HEK293T (cell line): ENCODE measurements around the gene GFER.

ENCODE experiments used
- CTCF ChIA-PET: fragments of 350-600 bp; formaldehyde crosslinking; extraction: SDS; loops from one replicate; lab custom pipeline; 2021; ENCODE audit warnings: antibody characterized with exemption, inconsistent platforms; lab: Yijun Ruan, JAX
- POLR2A ChIA-PET: fragments of 350-600 bp; formaldehyde crosslinking; extraction: SDS; loops from one replicate; lab custom pipeline; 2020; ENCODE audit warnings: antibody characterized with exemption, inconsistent platforms; lab: Yijun Ruan, JAX
- DNase-seq: peaks from one replicate; pipeline ENCODE4 v3.0.0; 2012; ENCODE audit warnings: mixed read lengths; ENCODE audit errors: extremely low spot score
- ARNT ChIP-seq: fragments of 450-650 bp; IDR thresholded peaks from 2 replicates; pipeline ENCODE4 v1.6.1; 2017; ENCODE audit warnings: mild to moderate bottlenecking
- BHLHE40 ChIP-seq: fragments of 450-650 bp; IDR thresholded peaks from 2 replicates; pipeline ENCODE4 v1.6.1; 2016; ENCODE audit warnings: mild to moderate bottlenecking, moderate library complexity, borderline replicate concordance
- CTBP1 ChIP-seq: fragments of 450-650 bp; IDR thresholded peaks from 2 replicates; pipeline ENCODE4 v1.6.1; 2016; ENCODE audit warnings: borderline replicate concordance
- ELF4 ChIP-seq: fragments of 450-650 bp; IDR thresholded peaks from 2 replicates; pipeline ENCODE4 v1.6.1; 2017; ENCODE audit warnings: antibody characterized with exemption
- FOXA1 ChIP-seq: fragments of 450-650 bp; IDR thresholded peaks from 2 replicates; pipeline ENCODE4 v1.6.1; 2016; ENCODE audit warnings: mild to moderate bottlenecking
- FOXK2 ChIP-seq: fragments of 450-650 bp; IDR thresholded peaks from 2 replicates; pipeline ENCODE4 v1.6.1; 2016; ENCODE audit warnings: mild to moderate bottlenecking
- FOXM1 ChIP-seq: fragments of 450-650 bp; IDR thresholded peaks from 2 replicates; pipeline ENCODE4 v1.6.1; 2017; ENCODE audit warnings: mild to moderate bottlenecking, borderline replicate concordance
- HDGF ChIP-seq: fragments of 450-650 bp; IDR thresholded peaks from 2 replicates; pipeline ENCODE4 v1.6.1; 2017; ENCODE audit warnings: antibody characterized with exemption, borderline replicate concordance
- L3MBTL2 ChIP-seq: fragments of 450-650 bp; conservative IDR thresholded peaks from 2 replicates; pipeline ENCODE4 v1.6.1; 2016; ENCODE audit warnings: mild to moderate bottlenecking
- LEF1 ChIP-seq: fragments of 450-650 bp; IDR thresholded peaks from 2 replicates; pipeline ENCODE4 v1.6.1; 2017; ENCODE audit warnings: mild to moderate bottlenecking, borderline replicate concordance
- NFRKB ChIP-seq: fragments of 450-650 bp; IDR thresholded peaks from 2 replicates; pipeline ENCODE4 v1.6.1; 2016; ENCODE audit warnings: mild to moderate bottlenecking, moderate library complexity
- SP1 ChIP-seq: fragments of 450-650 bp; IDR thresholded peaks from 2 replicates; pipeline ENCODE4 v1.6.1; 2017
- SUZ12 ChIP-seq: fragments of 450-650 bp; IDR thresholded peaks from 2 replicates; pipeline ENCODE4 v1.6.1; 2016; ENCODE audit warnings: mild to moderate bottlenecking
- TARDBP ChIP-seq: fragments of 450-650 bp; IDR thresholded peaks from 2 replicates; pipeline ENCODE4 v1.6.1; 2016
- ZNF384 ChIP-seq: fragments of 450-650 bp; IDR thresholded peaks from 2 replicates; pipeline ENCODE4 v1.6.1; 2016
- TF ChIP-seq, protein P1 (sequence below): fragments of 450-650 bp; IDR thresholded peaks from 2 replicates; pipeline ENCODE4 v1.6.1; 2016

The GFER gene

DNA sequence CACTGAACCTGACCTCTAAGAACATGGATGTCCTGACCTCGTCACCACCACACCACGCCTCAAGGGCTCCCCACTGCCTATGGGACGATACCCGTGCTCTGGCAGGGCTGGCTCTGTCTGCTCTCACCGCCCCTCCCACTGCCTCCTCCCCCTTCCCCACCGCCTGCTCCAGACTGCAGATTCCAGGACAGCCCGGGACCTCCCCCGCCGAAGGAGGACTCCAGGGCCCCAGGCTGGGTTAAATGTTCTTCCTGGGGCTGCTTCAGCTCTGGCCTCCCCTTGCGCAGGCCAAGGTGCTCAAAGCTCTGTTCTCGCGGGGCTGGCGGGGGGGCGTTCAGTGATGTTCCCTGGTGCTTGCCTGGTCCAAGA, 38.7 kb downstream of the GFER start:
- TF ChIP-seq ARNT (no peak), HDGF (no peak)
- ChIA-PET POLR2A (interaction anchor here (0.6 to 1.3 kb wide), 6 partner anchors 12 to 229 kb away, joined by 3 to 4 read pairs (median 3); partner anchors contain the start of genes ECI1, NTHL1, TRAF7 and TSC2), CTCF (interaction anchor here (0.5 to 1.5 kb wide), 9 partner anchors 19 to 216 kb away, joined by 3 to 13 read pairs (median 4); no protein-coding TSS in a partner anchor)
- peak; percentile 53 for DNase-seq

DNA sequence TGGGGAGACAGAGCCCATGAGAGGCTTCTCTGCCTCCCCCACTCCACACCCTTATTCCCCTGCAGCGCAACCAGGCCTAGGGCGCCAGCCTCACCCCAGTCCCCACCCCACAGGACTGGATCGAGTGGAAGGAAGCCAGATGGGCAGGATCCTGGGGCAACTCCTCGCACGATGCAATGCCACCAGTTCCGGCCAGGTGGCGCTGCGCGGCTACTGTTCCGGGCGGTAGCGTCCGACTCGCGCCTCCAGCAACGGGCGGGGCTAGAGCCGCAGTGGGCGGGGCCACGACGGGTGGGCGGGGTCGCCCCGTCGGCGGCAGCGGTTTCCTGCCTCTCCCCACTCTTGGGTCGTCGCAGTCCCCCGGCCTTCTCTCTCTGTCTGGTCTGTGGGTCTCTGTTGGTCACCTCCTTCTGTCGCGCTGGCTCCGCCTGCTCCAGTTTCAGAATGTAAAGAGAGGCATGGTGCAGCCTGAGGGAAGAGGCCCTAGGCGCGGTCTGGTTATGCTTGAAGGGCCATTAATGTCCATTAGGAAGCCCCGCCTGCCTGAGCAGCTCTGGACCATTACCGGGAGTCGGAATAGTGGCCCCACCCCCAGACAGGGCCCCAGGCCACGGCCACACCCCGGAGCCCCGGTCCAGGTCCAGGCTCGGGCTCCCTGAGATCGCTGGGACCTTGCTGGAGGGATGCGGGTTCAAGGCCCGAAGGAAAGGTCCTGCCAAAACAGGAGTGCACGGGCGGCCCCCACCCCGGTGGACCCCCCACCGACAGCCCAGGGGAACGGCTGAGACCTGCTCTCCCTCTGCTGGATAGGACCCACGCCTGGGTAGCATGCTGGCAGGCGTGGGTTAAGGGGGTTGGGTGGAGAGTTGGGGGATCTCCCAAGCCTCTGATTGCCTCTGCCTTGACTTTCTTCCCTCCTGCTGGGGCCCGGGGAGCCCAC, 39.4 kb downstream of the GFER start:
- DNase-seq, result peak; percentile 99
- no peak for TF ChIP-seq ZNF384
- 0 out of 2 replicates have a peak, but pooled peaks have one; percentile 56 for TF ChIP-seq HDGF
- TF ChIP-seq SUZ12, result no peak
- no peak for TF ChIP-seq FOXK2
- no peak for TF ChIP-seq CTBP1
- no peak for TF ChIP-seq SP1
- TF ChIP-seq L3MBTL2, result no peak
- TF ChIP-seq TARDBP, result no peak
- no peak for TF ChIP-seq NFRKB
- TF ChIP-seq FOXM1, result no peak
- TF ChIP-seq LEF1, result no peak
- no peak for TF ChIP-seq ELF4
- TF ChIP-seq BHLHE40, result no peak
- TF ChIP-seq ARNT, result 0 out of 2 replicates have a peak, but pooled peaks have one; percentile 19
- no peak for TF ChIP-seq FOXA1
- TF ChIP-seq, protein P1, sequence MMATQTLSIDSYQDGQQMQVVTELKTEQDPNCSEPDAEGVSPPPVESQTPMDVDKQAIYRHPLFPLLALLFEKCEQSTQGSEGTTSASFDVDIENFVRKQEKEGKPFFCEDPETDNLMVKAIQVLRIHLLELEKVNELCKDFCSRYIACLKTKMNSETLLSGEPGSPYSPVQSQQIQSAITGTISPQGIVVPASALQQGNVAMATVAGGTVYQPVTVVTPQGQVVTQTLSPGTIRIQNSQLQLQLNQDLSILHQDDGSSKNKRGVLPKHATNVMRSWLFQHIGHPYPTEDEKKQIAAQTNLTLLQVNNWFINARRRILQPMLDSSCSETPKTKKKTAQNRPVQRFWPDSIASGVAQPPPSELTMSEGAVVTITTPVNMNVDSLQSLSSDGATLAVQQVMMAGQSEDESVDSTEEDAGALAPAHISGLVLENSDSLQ, result no peak
- ChIA-PET CTCF (interaction anchor here (0.5 to 1.5 kb wide), 12 partner anchors 19 to 215 kb away, joined by 3 to 13 read pairs (median 3); no protein-coding TSS in a partner anchor), POLR2A (interaction anchor here (0.6 to 1.7 kb wide), 8 partner anchors 13 to 132 kb away, joined by 3 to 8 read pairs (median 4); partner anchors contain the start of genes NTHL1, RPS2, TRAF7 and TSC2)

DNA sequence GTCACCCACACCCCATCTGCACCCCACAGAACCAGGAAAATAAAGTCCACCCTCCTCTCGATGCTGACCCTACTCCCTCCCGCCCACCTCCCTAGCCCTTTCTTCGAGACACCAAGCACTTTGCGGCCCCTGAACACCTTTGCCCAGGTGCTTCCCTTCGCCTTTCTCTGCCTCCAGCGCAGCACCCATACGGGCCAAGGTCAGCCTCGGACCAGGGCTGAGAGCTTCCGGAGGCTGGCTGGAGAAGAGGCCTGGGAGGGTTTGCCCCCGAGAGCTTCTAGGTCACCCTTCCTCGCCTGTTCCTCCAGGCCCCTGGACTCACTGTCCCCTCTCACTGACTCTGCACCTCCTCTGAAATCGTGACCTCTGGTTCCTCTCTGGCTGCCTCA, 40.0 kb downstream of the GFER start:
- POLR2A ChIA-PET, result interaction anchor here (1.4 to 1.7 kb wide), 4 partner anchors 23 to 131 kb away, joined by 3 to 8 read pairs (median 6); partner anchors contain the start of genes NTHL1, RPS2, TRAF7 and TSC2
- CTCF ChIA-PET, result interaction anchor here (0.5 to 1.0 kb wide), 4 partner anchors 35 to 123 kb away, joined by 3 read pairs; no protein-coding TSS in a partner anchor
- DNase-seq, result no peak
- TF ChIP-seq ARNT (no peak), FOXM1 (no peak), TARDBP (no peak), SUZ12 (no peak), NFRKB (no peak), LEF1 (no peak), FOXA1 (no peak), BHLHE40 (no peak), CTBP1 (no peak), SP1 (no peak), ELF4 (no peak), L3MBTL2 (no peak)
- TF ChIP-seq, protein P1, result no peak

DNA sequence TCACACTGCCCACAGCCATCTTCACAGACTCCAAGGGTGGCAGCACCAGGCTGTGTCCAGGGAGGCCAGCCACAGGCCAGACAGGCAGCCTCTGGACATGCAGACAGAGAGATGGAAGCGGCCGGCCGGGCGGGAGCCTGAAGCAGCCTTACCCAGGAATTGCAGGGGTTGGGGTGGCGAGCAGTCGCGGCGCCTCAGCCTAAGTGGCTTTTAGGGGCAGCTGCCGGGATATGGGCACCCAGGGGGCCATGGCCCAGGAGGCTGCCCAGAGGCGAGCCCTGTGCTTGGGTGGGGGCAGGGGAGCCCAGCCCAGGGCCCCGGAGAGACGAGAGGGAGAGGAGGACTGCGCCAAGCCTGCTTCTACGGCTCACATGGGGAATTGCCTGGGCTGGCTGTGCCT, 41.3 kb downstream of the GFER start:
- ChIA-PET CTCF (no interaction called here), POLR2A (interaction anchor here (3.4 kb wide), 1 partner anchor 61 kb away, joined by 15 read pairs; the partner anchor contains the start of gene RPS2)
- TF ChIP-seq FOXK2 (no peak), TARDBP (no peak), L3MBTL2 (no peak), NFRKB (no peak), HDGF (no peak), SUZ12 (no peak), SP1 (no peak), CTBP1 (no peak), LEF1 (no peak), BHLHE40 (no peak), ARNT (no peak), FOXA1 (no peak), FOXM1 (no peak), ZNF384 (no peak)
- TF ChIP-seq, protein P1, result no peak
- no peak for DNase-seq

DNA sequence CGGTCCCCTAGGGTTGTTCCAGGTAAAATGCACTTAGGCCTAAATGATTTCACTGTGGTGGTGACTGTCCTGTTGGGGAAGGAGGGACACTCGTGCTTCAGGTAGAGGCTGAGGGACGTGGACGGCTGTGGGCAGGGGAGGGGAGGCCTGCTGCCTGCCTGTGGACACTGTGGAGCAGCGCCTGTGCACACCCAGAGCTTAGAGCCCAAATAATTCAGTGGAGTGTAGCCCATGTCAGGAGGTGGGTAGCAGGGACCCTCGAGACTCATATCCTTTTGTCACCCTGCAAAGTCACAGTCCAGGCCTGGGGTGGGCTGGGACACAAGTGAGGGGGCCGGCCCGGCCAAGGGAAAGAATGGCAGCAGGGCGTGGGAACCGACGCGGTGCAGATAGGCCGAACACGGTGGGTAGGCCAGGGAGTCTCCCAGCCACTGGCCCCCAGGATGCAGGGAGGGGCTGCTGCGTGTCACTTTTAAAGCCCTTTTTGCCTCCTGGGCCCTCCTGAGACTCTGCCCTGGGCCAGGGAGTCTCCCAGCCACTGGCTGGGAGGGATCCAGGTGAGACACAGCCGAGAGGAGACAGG, 42.0 kb downstream of the GFER start:
- ChIA-PET CTCF (interaction anchor here (0.5 to 1.3 kb wide), 2 partner anchors 44 to 133 kb away, joined by 3 to 5 read pairs; no protein-coding TSS in a partner anchor), POLR2A (interaction anchor here (1.6 to 3.4 kb wide), 4 partner anchors 16 to 129 kb away, joined by 5 to 15 read pairs (median 8); partner anchors contain the start of genes RPS2 and TRAF7)
- TF ChIP-seq HDGF, result no peak
- DNase-seq, result no peak
